OCI-LY7 (cell line): ENCODE data around the gene NFATC2. TPM values are rescaled to one million over a fixed set of nuclear protein-coding genes. Genes with fewer than 3 reads are reported as not detected.

Experiments used
- BruUV-seq: library from RNA; stranded (reverse); fragments of 400-500 nt; replicated peaks from 2 replicates; lab custom pipeline; 2021; lab: Mats Ljungman, UMichigan
- CTCF ChIA-PET: fragments of 300-600 bp; sonication (Branson Sonifier 250); formaldehyde crosslinking; loops from one replicate; lab custom pipeline; 2022; ENCODE audit warnings: antibody characterized with exemption; ENCODE audit not compliant: unreplicated experiment; lab: Charles Lee
- POLR2A ChIA-PET: fragments of 300-600 bp; sonication (Branson Sonifier 250); formaldehyde crosslinking; loops from one replicate; lab custom pipeline; 2022; ENCODE audit warnings: antibody characterized with exemption; lab: Charles Lee
- DNase-seq: peaks from one replicate; pipeline ENCODE4 v3.0.0-alpha.2; 2015; ENCODE audit warnings: low spot score
- H2AFZ ChIP-seq: fragments of 200-600 bp; sonication (generic), shearing (Covaris generic); 2 replicates; pipeline ENCODE4 v1.6.1; 2014; ENCODE audit warnings: mild to moderate bottlenecking, antibody characterized with exemption, low read length, moderate library complexity
- H3K27ac ChIP-seq: fragments of 200-600 bp; sonication (generic); 2 replicates; pipeline ENCODE4 v1.5.1; 2014; ENCODE audit warnings: mixed run types, low read depth, mild to moderate bottlenecking, moderate library complexity, low read length, inconsistent platforms; ENCODE audit not compliant: poor library complexity, severe bottlenecking
- H3K36me3 ChIP-seq: fragments of 200-600 bp; sonication (generic); 2 replicates; pipeline ENCODE4 v1.6.1; 2014; ENCODE audit warnings: mild to moderate bottlenecking, antibody characterized with exemption, low read length, moderate library complexity, mixed read lengths; ENCODE audit not compliant: insufficient read depth
- H3K4me1 ChIP-seq: fragments of 200-600 bp; sonication (generic); 2 replicates; pipeline ENCODE4 v1.5.1; 2014; ENCODE audit warnings: mild to moderate bottlenecking, low read length; ENCODE audit not compliant: insufficient read depth, poor library complexity, severe bottlenecking
- H3K4me2 ChIP-seq: fragments of 200-600 bp; sonication (generic); 2 replicates; pipeline ENCODE4 v1.6.1; 2014; ENCODE audit warnings: mild to moderate bottlenecking, low read length
- H3K4me3 ChIP-seq: fragments of 200-600 bp; sonication (generic); 2 replicates; pipeline ENCODE4 v1.5.1; 2014; ENCODE audit warnings: mild to moderate bottlenecking, low read depth, low read length; ENCODE audit not compliant: poor library complexity, severe bottlenecking
- H3K79me2 ChIP-seq: fragments of 200-600 bp; sonication (generic); 2 replicates; pipeline ENCODE4 v1.6.1; 2016; ENCODE audit warnings: low read depth, mild to moderate bottlenecking, low read length, moderate library complexity, mixed read lengths; ENCODE audit not compliant: insufficient read depth
- H3K9me2 ChIP-seq: fragments of 200-600 bp; sonication (generic); 2 replicates; pipeline ENCODE4 v1.6.1; 2016; ENCODE audit warnings: mild to moderate bottlenecking, low read length, mixed read lengths; ENCODE audit not compliant: insufficient read depth
- H3K9me3 ChIP-seq: fragments of 200-600 bp; sonication (generic); 2 replicates; pipeline ENCODE4 v1.6.1; 2014; ENCODE audit warnings: mild to moderate bottlenecking, mixed run types, low read length, mixed read lengths
- H4K20me1 ChIP-seq: fragments of 200-600 bp; sonication (generic); 2 replicates; pipeline ENCODE4 v1.6.1; 2014; ENCODE audit warnings: mild to moderate bottlenecking, antibody characterized with exemption, low read length, moderate library complexity, mixed read lengths; ENCODE audit not compliant: insufficient read depth
- CTCF ChIP-seq: fragments of 200-600 bp; sonication (generic); conservative IDR thresholded peaks from 2 replicates; pipeline ENCODE4 v1.5.1; 2014; ENCODE audit warnings: mild to moderate bottlenecking, antibody characterized with exemption, low read length, moderate library complexity, mixed read lengths
- EZH2phosphoT487 ChIP-seq: fragments of 200-600 bp; sonication (generic); IDR thresholded peaks from 2 replicates; pipeline ENCODE4 v1.6.1; 2018; ENCODE audit warnings: low read depth, borderline replicate concordance, mild to moderate bottlenecking, mixed run types, antibody characterized with exemption, low read length, moderate library complexity, mixed read lengths
- intact Hi-C: fragments of 100-400 bp; cut with micrococcal nuclease; formaldehyde crosslinking; loops from one replicate; pipeline ENCODE4 v1.10.0; 2022; ENCODE audit not compliant: unreplicated experiment
- total RNA-seq, 2 experiments: library from RNA; depleted of rRNA in 1 of 2; stranded (reverse); fragments of >200 nt in 1 of 2; shearing (Covaris generic) in 1 of 2; gene quantifications; 2 replicates each; pipeline ENCODE4 v1.2.3, GENCODE V29; 2014 to 2022

The NFATC2 gene
- total RNA-seq, 2 experiments from 2014 or later = 12.5 to 43.8 TPM

- Histone ChIP-seq H4K20me1 (no peaks in the 10 kb centered on the region), H3K36me3 (no peaks in the 10 kb centered on the region), H3K9me2 (no peaks in the 10 kb centered on the region), H3K9me3 (no peaks in the 10 kb centered on the region), H3K4me2 (peak overlapping the region; percentile 4; the same call in 1 of the 2 replicates), H2AFZ (peak overlapping the region; percentile 31), H3K4me1 (peaks cover 9% of the 10 kb centered on the region), H3K27ac (no peak overlapping the region), H3K4me3 (no peak overlapping the region), H3K79me2 (no peaks in the 10 kb centered on the region)
- no TSS peak for BruUV-seq
- DNase-seq = no peak
- POLR2A ChIA-PET = interaction anchor here (0.6 to 1.4 kb wide), 6 partner anchors 11 to 37 kb away, joined by 3 to 10 read pairs (median 4); partner anchors contain the start of gene NFATC2
- CTCF ChIA-PET = interaction anchor here (0.6 kb wide), 1 partner anchor 68 kb away, joined by 3 read pairs; no protein-coding TSS in a partner anchor
- TF ChIP-seq EZH2phosphoT487 (no peak), CTCF (no peak)
- intact Hi-C loops = no loop called here
Observed at GRCh38 chr20:51554538-51555165, 12.1 kb upstream of the NFATC2 start.

GRCh38 chr20:51553897-51554486 lies 11.5 kb upstream of the NFATC2 start:
- DNase-seq = no peak
- H3K4me1 ChIP-seq = peaks cover 9% of the 10 kb centered on the region
- no peak overlapping the region for H3K27ac ChIP-seq
- H3K9me3 ChIP-seq = no peaks in the 10 kb centered on the region
- H4K20me1 ChIP-seq = no peaks in the 10 kb centered on the region
- CTCF ChIA-PET = no interaction called here
- BruUV-seq = no TSS peak
- intact Hi-C loops = no loop called here
- H3K36me3 ChIP-seq = no peaks in the 10 kb centered on the region
- no peak for TF ChIP-seq CTCF
- no peak for TF ChIP-seq EZH2phosphoT487
- no peaks in the 10 kb centered on the region for H3K9me2 ChIP-seq
- H3K79me2 ChIP-seq = no peaks in the 10 kb centered on the region
- H3K4me3 ChIP-seq = no peak overlapping the region
- H3K4me2 ChIP-seq = peak overlapping the region; percentile 4; the same call in 1 of the 2 replicates
- POLR2A ChIA-PET = interaction anchor here (0.6 to 1.4 kb wide), 6 partner anchors 10 to 37 kb away, joined by 3 to 10 read pairs (median 4); partner anchors contain the start of gene NFATC2
- peak overlapping the region; percentile 31 for H2AFZ ChIP-seq
